Measurements from ENCODE around the gene GRID2IP.

GRID2IP gene

DNA sequence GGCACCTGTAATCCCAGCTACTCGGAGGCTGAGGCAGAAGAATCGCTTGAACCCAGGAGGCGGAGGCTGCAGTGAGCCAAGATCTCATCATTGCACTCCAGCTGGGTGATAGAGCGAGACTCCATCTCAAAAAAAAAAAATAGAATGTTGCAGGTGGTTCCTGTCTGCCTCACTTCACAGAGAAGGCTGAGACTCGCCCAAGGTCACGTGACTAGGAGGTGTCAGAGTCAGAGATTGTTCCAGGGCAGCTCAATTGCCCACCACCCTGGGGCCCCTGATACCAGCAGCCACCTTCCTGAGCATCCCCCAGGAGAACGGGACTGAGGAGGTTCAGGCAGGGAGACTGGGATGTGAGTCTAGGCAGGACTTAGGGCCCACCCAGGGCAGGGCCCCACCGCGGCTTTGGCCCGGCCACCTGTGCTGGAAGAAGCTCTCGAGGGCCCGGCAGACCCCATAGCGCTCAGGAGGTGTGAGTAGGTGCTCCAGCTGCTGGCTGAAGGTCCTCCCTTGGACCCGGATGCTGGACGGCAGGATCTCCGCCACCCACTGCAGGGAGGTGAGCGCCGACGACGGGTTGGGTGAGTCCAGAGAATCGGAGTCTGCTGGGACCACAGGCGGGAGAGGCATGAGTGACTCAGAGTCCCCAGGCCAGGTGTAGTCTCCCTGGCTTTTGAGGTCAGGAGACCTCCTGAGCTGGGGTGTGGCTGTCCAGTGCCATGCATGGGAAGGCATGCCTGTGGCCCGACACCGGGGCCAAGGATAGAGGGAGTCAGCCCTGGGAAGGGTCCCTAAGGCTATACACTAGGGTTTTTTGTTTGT is 30.9 kb downstream of the GRID2IP start:
- DNase-seq (ENCODE audit: low read depth in 2 of 2): no peak

DNA sequence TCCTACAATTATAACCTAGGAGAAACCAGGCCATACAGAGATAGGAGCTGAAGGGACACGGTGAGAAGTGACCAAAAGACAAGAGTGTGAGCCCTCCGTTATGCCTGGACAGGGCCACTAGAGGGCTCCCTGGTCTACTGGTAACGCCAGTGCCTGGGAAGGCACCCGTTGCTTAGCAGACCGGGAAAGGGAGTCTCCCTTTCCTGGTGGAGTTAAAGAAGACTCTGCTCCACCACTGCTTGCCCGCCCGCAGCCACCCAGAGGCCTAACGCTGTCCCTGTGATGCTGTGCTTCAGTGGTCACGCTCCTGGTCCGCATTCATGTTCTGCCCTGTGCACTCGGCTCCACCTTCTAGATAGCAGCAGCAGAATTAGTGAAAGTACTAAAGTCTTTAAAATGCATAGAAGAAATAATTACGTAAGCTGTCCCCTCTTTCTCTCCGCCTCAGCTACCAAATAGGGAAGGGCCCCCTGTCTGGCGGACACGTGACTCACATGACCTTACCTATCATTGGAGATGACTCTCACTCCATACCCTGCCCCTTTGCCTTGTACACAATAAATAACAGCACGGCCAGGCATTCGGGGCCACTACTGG is 34.8 kb downstream of the GRID2IP start:
- DNase-seq (ENCODE audit: low read depth in 2 of 2): peak; percentile 44 to 48

GRCh38 chr7:6513541-6513940 is 37.7 kb downstream of the GRID2IP start:
- no peak for DNase-seq (ENCODE audit: low read depth in 2 of 2)

GRCh38 chr7:6512892-6513291 is 38.4 kb downstream of the GRID2IP start:
- no peak for DNase-seq (ENCODE audit: low read depth in 2 of 2)

DNA sequence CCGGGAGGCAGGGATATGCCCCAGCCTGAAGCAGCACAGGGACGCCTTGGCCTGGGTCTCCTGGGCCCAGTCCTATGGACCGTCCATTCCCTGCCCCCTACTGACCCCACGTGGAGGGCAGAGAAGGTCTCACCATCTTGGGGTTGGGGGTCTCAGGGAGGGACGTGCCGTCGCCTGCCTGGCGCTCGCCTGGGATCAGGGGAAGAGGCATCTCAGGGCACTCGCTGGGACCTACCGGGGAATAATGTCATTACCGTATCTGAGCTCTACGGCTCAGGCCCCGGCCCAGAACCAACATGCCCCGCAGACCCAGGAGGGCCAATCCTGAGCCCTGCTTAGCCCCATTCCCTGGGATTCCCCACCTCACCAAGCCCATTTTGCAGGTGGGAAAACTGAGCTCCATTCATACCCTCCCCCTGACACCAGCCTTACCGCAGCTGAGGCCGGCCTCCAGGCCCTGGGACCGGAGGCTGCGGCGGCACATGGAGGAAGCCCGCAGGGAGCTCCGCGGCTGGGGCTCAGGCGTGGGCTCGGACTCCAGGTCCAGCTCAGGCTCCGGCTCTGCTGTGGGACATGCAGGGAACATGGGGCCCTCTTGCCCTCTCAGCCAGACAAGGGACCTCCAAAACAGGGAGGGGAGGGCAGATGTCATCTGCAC is 40.7 kb downstream of the GRID2IP start:
- no peak for DNase-seq (ENCODE audit: low read depth in 2 of 2)

- no peak for DNase-seq (ENCODE audit: low read depth in 2 of 2)
Measured at GRCh38 chr7:6508950-6509349, 42.3 kb downstream of the GRID2IP start.

DNA sequence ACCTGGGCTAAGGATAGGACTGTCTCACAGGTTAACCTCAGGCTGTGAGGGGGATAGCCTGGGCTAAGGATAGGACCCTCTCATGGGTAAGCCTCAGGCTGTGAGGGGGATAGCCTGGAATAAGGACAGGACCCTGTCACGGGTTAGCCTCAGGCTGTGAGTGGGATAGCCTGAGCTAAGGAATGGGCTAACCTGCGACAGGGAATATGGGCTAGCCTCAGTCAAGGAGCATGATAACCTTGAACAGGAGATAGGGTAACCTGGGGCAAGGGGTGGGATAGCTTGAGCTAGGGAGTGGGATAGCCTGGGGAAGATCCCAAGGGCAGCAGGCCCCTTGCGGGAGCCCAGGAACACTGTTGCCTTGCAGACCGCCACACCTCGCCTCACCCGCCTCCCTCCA is 42.7 kb downstream of the GRID2IP start:
- DNase-seq (ENCODE audit: low read depth in 2 of 2): no peak

DNA sequence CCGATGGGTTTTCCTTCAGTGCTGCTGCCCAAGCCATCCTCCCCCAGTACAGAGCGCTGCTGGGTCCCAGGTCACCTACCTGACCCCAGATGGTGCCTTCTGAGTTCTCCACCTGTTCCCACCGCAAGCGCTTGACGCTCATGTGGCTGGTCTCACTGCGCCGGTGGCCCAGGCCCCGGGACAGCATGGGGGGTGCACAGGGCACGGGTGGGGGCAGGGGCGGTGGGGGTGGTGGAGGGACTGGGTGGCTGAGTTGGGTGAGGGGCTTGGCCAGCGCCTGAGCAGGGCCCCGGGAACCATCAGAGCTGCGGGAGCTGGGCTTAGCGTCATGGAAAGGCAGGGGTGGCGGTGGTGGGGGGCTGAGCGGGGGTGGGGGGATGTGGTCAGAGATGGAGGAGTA is 43.4 kb downstream of the GRID2IP start:
- no peak for DNase-seq (ENCODE audit: low read depth in 2 of 2)

DNA sequence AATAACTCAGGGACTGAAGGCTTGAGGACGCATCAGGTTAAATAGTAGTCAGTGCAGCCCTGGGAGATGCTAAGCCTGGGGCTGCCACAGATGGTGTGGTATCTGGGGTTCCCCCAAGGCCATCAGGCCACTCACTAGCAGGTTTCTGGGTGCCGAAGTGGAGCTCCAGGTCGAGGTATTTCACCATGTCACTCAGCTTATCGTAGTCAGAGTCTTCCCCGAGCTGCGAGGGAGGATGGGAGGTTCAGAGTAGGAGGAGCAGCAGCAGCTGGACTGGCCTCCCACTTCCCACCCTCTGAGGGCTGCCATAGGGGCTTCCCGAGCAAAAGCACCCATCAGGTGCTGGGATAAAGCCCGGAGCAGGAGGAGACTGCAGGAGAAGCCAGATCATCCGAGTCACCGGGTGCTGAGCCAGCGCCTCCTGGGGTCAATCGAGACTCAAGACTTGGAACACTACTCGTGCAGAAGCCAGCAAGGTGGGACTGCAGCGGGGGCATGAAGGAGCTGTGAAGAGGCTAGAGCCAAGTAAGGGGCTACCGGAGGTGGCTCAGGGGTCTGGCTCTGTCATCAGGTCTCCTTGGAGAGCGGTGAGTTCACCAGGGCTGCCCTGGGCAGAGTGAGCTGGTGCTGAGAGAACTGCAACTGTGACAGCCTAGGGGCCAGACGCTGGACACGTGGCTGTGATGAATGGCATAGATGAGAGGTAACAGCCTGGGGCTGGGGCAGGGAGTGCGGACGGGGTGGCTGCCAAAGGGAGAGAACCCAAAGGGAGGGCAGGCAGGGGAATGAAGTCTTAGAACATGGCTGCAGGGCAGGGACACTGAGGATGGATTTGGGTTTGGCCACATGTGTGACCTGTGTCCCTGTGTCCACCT is 45.3 kb downstream of the GRID2IP start:
- DNase-seq (ENCODE audit: low read depth in 2 of 2): no peak

DNA sequence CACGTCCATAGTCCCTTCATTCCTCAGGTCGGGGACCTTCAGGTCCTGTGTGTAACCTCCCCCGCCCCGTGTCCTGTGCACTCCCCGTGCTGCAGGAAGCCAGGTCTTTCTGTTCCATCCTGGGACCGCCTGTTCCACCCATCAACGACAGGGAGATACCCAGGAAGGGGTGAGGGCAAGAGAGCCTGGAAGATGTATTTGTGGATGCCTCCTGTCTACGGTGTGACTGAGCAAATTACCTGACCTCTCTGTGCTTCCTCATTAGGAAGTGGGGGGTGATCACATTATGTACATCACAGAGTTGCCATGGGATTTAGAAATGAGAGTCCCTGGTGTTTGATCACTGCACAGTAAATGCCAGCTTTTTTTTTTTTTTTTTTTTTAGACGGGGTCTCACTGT is 46.3 kb downstream of the GRID2IP start:
- DNase-seq (ENCODE audit: low read depth in 2 of 2): no peak

DNA sequence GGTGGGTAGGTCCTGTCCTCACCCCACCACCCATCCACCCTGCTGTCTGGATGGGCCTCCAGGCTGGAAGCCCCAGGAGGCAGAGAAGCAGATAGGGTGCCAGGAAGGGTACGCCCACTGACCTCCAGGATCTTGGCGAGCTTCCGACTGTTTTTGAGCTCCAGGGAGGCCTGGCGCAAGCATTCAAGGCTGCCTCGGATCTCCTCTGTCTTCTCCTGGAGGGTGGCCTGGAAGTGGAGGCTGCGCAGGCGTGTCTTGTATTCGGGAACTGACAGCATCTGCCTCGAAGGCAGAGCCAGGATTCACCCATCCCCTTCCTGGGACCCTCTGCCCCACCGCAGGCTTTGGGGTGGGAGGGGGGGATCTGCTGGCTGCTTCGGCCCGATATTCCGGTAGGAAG is 48.4 kb downstream of the GRID2IP start:
- no peak for DNase-seq (ENCODE audit: low read depth in 2 of 2)

DNA sequence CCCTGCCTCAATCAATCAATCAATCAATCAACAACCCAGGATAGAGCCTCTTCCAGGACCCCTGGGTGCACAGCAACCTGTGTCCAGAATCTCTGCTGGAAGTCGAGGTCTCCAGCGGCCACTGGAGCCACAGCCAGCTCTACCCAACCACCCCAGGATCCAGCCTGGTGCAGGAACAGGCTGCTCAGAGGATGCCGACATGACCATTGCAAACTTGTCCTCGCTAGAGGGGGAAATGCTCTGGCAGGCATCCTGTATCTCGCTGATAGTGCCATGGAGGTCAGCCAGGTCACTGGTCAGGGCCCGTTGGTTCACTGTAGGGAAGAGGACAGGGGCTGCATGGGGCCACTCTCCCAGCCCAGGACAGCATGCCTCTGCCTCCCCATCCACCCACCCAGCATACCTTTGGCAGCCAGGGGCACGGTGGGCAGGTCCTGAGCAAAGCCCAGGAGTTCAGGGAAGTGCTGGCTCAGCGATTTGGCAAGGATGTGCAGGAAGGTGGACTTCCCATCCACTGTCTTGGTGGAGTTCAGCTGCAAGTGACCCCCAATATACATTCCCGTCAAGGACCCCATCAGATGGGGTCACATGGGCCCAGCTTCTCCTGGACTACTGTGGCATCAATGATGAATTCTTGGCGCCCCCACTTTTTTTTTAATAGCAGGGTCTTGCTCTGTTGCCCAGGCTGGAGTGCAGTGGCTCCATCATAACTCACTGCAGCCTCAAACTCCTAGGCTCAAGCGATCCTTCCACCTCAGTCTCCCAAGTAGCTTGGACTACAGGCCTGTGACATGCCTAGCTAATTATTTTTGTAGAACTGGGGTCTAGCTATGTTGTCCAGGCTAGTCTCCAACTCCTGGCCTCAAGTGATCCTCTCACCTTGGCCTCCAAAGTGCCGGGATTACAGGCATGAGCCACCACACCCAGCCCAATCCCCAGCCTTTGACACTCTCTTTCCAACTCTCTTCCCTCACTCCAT is 49.4 kb downstream of the GRID2IP start:
- DNase-seq (ENCODE audit: low read depth in 2 of 2): no peak

GRCh38 chr7:6500691-6501090 is 50.6 kb downstream of the GRID2IP start:
- DNase-seq (ENCODE audit: low read depth in 2 of 2): no peak

GRCh38 chr7:6497994-6498393 is 53.3 kb downstream of the GRID2IP start:
- DNase-seq (ENCODE audit: low read depth in 2 of 2): no peak

- no peak for DNase-seq (ENCODE audit: low read depth in 2 of 2)
Measured at GRCh38 chr7:6497637-6497905, 53.7 kb downstream of the GRID2IP start.

DNA sequence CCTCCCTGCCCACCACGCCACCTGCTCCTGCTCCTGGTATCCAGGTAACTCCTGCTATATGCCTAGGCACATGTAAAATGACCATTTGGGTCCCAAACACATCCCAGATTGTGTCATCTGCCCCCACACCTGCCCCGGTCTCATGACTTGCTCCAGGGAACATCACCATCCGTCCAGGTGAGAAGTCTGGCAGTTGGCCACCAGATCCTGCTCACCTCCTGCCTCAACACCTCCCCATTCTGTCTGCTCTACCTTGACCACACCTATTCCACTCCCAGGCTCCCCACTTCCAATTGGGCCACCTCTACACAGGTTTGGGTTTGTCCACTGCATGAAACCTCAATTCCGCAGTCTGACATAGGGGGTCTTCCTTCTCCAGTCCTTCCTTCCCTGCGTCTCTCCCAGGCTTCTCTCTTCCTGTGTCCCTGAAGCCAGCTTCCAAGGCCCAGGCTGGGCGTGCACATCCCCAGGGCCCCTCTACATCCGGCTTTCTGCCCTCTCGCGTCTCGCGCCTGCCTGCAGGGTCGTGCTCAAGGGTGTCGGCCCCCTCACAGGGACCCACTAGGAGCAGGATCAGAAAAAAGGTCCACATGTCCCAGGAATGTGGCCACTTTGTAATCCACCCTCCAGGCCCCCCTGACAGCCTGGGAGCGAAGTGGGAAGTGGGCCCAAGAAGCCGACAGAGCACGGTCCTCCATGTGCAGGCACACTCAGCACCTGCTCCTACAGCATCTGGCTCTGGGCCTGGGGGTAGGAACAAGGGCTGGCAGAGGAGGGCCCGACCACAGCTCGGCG is 54.2 kb downstream of the GRID2IP start:
- DNase-seq (ENCODE audit: low read depth in 2 of 2): no peak

GRCh38 chr7:6495597-6496262 is 55.5 kb downstream of the GRID2IP start:
- DNase-seq (ENCODE audit: low read depth in 2 of 2): no peak

DNA sequence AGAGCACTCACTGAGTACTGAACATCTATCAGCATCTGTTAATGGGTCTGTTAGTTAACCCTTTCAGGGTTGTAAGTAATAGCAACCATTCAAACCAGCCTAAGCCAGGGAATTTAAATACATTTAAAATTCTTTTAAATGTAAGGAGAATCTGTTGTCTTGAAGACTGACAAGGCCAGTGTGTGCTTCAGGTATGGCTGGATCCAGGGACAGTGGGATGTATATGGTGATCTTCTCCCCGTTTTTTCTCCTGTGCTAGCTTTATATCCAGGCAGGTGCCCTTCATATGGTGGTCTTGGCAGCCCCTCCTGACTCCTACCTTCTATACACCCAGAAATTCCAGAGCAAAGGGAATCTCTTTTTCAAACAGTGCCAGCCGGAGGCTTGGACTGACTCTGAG is 56.9 kb downstream of the GRID2IP start:
- DNase-seq (ENCODE audit: low read depth in 2 of 2): no peak

- no peak for DNase-seq (ENCODE audit: low read depth in 2 of 2)
Measured at GRCh38 chr7:6491194-6491593, 60.1 kb downstream of the GRID2IP start.

- DNase-seq (ENCODE audit: low read depth in 2 of 2): no peak
Measured at GRCh38 chr7:6489612-6490011, 61.6 kb downstream of the GRID2IP start.
